EL (cell line): ENCODE results near the gene CEACAM4.
A peak's percentile ranks its signal among the peaks of the same experiment; 100 is the strongest.
"Not testable (repeated sequence)": the region's sequence is repeated elsewhere in the genome, so short reads cannot be mapped to it uniquely, and the experiment has no call there.

Experiments
- DNase-seq: peaks from one replicate; pipeline ENCODE4 v3.0.0-alpha.2; 2016

The CEACAM4 gene

DNA sequence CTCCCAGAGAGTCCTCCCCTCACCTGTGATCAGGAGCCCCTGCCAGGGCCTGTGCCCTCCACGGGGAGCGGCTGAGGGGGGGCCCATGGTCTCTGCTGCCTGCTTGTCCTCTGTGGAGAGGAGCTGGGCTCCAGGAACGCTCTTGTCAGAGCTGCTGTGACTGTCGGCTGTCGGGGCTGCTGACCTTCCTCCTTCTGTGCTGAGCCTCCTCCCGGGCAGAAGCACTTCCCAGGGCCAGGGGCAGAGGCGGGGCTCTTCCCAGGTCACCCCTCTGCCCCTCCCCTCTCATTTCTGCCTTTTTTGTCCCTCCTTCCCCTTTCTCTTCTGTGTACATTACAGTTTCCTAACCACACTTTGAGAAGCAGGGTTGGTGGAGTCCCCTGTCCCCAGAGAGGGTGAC lies at the start of gene CEACAM4:
Gene CEACAM4 (minus strand): TSS at position 198 of the 400 bp plus-strand sequence. CDS start 111 bp downstream, at position 87.
- no peak for DNase-seq

DNA sequence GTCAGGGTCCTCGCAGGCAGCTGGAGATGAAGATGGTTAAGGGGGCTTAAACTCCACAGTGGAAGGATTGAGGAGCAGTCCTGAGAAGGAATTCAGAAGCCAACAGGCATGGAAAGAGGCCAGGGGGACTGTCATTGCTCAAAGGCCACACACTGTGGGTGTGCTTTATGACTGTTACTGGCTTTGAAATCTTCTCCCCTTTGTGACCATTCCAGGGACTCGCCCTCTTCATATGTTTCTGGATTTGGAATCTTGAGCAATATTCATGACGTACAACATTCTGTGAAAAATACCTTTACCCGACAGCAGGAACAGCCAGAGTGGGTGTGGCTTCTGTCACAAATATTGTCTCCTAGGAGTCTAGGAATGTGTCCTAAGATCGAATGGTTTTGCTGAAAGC lies 44.6 kb upstream of the CEACAM4 start:
- DNase-seq, result no peak

DNA sequence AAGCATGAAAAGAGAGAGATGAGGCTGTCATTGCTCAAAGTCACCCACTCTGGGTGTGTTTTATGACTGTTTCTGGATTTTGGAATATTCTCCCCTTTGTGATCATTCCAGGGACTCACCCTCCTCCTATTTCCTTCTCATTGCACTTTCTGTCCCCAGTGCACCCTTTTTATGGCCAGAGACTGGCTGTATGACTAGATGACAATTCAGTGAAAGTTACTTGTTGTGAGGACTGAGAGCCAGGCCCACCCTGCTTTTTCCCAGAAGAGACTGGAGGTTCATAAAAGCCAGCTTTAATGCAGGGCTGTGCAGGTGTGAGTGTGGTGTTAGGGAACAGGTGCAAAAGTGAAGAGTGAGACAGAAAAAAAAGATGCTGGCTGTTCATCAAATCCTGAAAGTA lies 43.9 kb upstream of the CEACAM4 start:
- DNase-seq, result no peak

DNA sequence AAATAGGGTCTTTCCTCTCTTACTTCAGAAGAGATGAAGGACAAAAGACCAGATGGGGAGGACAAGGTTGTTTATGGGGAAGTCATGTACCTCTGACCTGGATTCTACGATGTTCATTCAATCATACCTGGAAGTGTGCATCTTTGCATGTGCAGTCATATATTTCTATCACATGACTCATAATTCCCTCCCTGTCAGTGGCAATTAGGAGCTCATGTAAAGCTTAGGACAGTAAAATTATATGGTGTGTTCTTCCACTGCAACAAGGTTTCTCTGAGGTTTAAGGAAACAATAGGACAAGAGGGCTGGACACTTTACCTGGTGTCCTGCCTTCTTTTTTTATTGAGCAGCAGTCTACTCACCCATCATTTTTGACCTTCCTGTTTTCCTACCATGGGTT lies 41.4 kb upstream of the CEACAM4 start:
- DNase-seq, result no peak

DNA sequence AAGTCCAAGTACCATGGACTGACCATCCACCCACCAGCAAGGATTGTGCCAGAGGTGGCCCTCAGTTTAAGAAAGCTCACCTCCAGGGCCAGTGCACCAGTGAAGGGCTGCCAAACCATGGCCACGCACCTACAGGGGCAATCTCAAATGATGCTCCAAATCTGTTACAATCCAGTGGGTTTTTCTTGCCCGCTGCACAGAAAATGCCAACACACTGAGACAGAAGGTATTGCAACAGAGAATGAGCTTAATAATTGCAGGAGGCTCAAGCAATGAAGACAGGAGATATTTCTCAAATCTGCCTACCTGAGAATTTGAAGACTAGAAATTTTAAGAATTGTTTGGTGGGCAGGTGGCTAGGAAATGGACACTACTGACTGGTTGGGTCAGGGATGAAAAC lies 39.2 kb upstream of the CEACAM4 start:
- DNase-seq, result no peak

DNA sequence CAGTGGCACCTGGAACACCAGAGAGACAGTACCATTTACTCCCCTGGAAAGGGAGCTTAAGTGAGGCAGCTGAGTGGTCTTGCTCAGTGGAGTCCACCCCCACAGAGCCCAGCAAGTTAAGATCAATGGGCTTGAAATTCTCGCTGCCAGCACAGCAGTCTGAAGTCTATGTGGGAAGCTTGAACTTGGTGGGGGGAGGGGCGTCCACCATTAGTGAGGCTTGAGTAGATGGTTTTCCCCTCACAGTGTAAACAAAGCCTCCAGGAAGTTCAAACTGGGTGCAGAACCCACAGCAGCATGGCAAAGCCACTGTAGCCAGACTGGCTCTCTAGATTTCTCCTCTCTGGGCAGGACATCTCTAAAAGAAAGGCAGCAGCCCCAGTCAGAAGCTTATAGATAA lies 30.3 kb upstream of the CEACAM4 start:
- DNase-seq, result no peak

DNA sequence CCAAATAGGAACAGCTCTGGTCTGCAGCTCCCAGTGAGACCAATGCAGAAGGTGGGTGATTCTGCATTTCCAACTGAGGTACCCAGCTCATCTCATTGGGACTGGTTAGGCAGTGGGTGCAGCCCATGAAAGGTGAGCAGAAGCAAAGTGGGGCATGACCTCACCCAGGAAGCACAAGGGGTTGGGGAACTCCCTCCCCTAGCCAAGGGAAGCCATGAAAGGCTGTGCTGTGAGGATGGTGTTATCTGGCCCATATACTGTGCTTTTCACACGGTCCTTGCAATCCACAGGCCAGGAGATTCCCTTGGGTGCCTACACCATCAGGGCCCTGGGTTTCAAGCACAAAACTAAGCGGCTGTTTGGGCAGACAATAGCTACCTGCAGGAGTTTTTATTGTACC lies 29.9 kb upstream of the CEACAM4 start:
- DNase-seq, result not testable (repeated sequence)

DNA sequence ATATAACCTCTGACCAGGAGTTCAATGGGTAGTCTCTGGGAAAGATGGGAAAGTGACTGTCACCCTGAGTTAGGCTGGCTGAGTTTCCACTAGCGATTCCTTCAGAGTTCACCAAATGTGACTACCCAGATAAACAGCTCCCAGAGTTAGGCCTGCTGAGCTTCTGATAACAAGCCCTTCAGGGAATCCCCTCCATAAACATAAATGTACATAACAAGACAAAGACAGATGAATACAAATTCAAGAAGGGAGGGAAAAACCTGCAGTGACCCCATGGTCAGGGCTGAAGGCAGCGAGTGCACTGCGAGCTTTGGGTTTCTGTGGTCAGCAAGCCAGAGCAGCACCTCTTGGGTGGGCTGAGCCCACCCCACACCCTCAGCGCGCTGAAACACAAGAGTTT lies 25.4 kb upstream of the CEACAM4 start:
- DNase-seq, result no peak

DNA sequence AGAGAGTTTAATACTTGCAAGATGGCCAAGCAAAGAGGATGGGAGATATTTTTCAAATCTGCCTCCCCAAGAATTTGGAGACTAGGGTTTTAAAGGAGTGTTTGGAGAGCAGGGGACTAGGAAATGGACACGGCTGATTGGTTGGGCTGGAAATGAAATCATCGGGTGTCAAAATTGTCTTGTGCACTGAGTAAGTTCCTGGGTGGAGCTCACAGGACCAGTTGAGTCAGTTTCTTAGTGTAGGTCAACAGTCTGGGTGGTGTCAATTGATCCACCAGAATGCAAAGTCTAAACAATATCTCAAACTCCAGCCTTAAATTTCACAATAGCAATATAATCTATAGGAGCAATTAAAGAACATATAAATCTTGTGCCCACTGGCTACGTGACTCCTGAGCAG lies 23.0 kb upstream of the CEACAM4 start:
- no peak for DNase-seq

DNA sequence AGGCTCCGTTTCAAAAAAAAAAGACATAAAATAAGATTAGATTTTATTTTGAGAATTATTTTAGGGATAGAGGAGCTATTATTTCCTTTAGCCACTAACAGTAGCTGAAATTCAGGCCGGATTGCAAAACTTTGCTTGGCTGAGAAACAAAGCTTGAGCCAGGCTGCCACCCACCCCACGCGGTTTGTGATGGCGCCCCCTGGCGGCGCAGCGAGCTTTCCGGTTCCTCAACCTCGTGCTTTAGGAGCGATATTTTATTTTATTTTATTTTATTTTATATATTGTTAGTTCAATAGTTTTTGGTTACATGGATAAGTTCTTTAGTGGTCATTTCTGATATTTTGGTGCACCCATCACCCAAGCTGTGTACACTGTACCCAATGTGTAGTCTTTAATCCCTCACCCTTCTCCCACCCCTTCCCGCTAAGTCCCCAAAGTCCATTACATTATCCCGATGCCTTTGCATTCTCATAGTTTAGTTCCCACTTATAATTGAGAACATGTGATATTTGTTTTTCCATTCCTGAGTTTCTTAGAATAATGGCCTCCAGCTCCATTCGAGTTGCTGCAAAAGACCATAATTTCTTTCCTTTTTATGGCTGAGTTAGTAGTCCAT lies 19.8 kb upstream of the CEACAM4 start:
- DNase-seq, result peak; percentile 6

DNA sequence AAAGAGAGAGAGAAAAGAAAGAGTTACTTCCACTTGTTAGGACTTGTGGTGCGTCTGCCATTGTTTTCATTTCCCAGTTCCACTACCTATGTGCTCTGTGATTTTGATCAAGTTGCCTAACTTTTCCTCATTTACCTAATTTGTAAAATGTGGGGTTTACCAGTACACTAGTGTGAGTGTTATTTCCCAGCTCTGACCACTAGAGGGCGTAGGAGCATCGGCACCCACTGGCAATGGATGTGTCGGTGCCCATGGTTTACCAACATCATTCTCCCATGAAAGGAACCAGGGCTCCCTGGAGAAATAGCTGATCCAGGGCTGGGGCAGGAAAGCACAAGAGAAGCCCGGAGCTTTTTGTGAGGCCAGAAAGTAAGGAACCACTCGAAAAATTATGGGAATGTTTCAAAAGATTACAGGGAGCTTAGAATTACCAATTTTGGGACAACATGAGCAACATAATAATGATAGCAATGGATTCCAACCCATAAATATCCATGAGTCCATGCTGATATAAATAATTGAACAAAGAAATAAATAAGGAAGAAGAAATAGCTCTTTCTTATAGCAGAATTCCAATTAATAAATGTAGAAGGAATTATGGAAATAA lies 15.1 kb upstream of the CEACAM4 start:
- peak; percentile 44 for DNase-seq

DNA sequence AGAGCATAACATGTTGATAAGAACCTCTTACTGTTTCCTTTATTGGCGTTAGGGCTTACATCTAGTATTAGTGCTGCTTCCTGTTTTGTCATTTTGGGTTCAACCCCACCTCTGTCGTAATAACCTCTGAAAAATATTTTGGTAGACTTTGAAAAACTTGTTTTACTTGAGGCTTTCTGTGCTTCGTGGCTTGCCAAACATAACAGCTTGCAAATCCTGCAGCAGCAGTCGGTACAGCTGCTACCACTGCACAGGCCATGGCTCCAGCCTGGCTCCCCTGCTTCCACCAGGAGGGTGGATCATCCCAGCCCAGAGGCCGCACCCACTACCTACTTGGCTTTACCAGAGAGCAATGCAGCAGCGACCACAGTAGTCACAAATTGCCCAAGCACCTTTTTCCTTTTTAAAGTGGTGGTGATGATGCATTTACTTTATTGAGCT lies 11.8 kb upstream of the CEACAM4 start:
- DNase-seq, result no peak

DNA sequence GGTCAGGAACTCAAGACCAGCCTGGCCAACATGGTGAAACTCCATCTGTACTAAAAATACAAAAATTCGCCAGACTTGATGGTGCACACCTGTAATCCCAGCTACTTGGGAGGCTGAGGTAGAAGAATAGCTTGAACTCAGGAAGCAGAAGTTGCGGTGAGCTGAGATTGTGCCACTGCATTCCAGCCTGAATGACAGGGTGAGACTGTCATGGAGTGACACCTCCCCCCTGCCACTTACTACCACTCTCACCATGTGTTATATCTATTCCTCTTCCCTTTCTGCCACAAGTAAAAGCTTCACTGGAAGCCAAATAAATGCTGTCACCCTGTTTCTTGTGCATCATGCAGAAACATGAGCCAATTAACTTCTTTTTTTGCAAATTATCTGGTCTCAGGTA lies 10.6 kb upstream of the CEACAM4 start:
- DNase-seq, result no peak

DNA sequence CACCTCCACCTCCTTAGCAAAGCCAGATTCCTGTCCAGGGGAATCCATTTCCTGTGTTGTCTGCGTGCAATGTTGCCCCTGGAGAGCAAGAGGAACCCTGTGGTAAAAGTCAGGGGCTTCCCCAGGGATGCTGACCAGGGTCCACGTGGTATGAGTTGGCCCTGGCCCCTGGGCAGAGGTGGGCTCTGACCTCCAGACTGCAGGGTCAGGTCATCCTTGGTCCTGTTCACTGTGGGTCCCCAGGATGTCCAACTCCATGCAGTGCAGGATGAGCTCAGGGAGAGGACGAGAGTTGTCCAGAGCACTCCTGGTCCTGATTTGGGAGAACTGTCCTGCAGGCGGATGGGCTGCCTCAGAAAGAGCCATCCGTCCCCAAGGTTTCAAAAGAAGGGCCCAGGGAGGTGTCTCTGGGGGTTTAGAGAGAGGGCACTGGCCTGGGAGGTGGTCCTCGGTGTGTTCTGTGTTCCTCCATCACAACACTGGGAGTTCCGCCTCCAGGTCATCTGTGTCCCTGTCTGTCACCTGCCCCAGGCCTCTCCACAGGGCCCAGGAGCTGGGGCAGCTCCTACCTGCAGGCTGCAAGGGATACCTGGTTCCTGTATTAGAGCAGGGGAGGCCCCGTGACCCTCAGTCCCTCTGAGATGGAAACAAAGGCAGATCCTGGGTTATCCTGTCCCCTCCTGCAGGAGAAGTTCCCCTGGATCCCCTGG lies 1.2 kb upstream of the CEACAM4 start:
- no peak for DNase-seq

DNA sequence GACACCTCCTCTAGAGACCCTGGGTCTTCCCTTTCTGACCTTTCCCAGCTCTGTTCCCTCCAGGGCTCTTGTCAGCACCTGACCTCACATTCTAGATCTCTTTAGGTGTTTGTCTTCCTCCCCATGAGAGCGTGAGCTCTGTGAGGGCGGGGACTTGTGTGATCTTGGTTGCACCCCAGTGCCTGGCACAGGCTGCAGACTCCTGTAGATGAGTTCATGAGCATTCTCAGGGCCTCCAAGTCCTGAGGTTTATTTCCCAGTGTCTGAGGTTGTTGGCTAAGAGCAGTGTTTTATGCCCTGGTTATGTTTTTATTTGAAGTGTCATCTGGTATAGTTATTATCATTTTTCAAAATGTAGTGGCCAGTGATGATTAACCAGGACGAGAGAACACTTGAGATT lies 596 bp downstream of the CEACAM4 start:
- DNase-seq, result no peak

DNA sequence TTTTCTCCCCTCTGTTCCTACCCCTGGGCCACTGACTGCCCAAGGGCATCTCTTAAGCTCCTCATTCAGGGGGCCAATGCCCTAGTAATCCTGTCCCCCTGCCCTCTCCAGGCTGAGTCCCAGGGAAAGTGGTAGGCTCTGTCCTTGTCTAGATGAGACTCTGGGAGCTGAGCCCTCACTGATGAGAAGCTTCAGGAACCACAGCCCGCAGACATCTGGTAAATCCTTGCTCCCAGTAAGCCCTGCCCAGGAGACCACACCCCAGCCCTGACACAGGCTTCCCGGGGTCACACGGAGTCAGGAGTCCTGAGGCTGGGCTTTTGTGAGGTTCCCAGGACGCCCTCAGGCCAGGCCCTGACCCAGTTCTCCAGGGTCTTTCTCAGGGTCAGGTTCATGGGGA lies 1.9 kb downstream of the CEACAM4 start:
- no peak for DNase-seq

DNA sequence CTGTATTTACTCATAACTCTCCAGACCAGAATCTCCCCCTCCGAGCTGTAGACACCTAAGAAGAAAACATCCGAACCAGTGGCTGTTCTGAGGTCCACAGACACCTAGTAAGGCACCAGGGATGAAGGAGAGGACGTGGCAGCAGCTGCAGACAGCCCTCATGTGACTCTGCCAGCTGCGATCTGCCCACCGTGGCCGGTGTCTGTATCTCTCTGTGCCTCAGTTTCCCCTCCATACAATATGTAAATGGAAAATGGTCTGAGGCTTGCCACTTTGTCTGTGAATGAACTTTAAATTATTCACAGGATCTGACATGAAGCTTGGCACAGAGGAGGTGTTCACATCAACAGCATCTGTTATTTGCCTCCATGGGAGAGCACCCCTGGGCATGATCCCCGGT lies 2.4 kb downstream of the CEACAM4 start:
- no peak for DNase-seq

DNA sequence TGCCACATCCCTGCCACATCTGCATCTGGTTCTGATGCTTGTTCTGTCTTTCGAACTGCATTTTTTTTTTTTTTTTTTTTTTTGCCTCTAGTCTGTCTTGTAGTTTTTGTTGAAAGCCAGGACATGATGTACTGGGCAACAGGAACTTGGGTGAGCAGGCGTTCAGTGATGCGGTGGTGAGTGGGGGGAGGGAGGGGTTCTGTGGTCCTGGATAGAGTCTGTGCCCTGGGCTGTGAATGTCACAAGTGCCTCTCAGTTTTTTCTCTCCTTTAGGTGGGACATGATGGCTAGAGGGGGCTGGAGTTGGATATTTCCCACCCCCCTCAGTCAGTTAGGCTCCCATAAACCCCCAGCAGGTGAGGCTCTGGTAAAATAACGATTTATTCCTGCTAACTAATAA lies 3.5 kb downstream of the CEACAM4 start:
- DNase-seq, result no peak

DNA sequence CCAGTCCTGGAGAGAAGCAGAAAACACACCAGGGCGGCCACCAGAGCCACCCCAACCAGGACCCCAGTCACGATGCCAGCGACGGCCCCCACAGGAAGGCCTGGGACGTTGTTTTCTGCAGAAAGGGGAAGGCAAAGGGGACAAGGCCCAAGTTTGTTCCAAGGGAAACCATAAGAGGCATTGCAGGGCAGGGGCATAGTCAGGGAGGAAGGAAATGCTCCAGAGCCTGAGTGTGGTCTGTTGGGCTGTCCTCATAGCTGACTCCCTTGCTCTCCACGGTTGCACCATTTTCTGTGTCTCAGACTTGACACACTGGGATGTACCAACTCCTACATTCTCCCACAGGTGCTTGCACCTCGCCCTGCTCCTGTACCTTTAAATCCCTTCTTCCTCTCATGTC lies 5.2 kb downstream of the CEACAM4 start:
- DNase-seq, result no peak

DNA sequence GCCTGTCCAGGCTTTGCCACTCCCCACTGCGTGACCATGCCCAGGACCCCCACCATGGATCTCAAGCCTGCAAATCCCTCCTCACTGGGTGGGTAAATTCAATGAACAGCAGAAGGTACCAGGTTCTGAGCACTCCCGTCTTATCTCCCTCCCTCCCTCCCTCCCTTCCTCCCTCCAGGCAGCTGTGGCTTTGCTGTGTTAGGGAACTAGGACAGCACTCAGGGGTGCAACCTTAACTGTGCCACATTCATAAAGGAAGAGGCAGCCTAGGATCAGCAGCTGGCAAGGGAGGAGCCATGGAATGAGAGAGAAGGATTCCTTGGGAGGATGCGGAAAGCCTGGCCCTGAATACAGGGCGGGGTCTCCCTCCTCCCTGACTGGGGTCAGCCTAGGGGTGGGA lies 5.6 kb downstream of the CEACAM4 start:
- DNase-seq, result no peak

DNA sequence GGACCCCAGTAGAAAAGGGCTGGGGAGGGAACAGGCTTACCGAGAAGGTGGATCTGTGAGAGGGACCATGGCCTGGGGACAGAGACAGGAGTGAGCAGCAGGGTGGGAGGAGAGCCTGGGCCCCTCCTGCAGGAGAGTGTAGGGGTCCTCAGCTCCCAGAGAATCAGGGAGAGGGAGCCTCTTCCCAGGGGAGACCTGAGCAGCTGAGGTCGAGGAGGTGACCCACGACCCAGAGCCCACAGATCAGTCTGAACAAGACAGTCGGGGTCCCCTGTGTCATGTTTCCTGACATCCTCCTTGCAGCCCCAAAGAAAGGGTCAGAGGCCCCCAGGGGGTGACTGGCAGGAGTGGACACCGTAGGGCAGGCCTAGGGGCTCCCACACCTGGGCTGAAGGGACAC lies 6.7 kb downstream of the CEACAM4 start:
- no peak for DNase-seq

DNA sequence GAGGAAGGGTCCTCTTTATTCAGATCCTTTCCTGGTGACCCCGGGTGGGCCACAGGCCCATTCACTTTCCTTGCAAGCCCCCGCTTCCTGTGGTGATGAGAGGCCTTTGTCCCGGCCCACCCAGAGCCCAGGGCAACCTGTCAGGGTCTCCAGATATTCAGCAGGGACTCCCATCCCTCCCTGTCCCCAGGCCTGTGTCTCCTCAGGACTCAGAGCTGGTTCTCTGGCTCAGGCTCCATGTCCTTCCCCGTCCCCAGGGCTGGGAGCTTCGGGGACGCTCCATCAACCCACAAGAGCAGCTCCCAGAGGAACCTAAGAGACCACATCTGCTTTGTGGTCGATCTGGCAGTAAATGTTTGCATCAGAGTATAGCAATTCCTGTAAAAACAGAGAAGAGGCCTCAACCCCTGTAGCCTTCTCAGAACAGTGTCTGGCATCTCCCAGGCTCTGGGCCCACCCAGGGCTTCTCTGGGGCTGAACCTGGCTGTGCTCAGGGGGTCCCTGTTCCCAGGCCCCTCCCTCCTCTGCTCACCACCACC lies 7.8 kb downstream of the CEACAM4 start:
- DNase-seq, result no peak

DNA sequence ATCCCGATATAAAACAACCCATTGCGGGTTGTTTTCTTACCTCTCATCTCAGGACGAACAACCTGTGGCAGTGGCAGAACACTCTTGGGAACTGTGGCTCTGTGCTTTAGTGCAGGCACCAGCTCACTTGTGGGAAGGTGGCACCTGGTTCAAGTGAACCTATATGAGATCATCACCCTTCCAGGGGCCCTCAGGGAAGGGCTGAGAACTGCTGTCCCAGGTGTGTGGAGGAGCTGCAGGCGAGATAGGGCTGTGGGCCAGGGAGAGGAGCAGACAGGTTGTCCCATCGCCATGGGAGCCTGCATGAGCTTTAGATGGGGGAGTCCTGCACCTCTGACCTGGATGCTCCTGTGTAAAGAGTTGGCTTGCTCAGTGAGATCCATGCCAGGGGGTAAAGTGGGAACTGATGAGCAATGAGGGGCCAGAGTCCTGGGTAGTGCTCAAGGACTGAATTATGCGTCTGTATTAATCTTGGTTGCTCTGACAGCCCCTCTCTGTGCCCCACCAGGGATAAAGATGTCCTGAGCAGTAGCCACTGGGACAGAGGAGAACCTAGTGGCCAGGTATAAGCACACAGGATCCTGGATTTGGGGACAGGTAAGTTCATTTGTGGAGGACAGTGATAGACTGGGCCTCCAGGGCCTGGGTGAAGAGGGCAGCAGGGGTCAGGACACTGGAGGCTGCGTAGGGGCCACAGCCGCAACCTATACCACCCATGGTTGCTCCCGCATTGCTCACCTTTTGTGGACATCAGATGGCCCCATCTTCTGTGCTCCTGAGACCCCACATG lies 8.7 kb downstream of the CEACAM4 start:
- DNase-seq, result no peak
